CD4-positive, CD25-positive, alpha-beta regulatory T cell (primary cell): ENCODE measurements around the gene SHD. TPM values are rescaled to one million over a fixed set of nuclear protein-coding genes. Genes with fewer than 3 reads are reported as not detected.
"Not testable (repeated sequence)": the region's sequence is repeated elsewhere in the genome, so short reads cannot be mapped to it uniquely, and the experiment has no call there.

Source experiments
- ATAC-seq, 2 donors: fragments of 150-1000 bp; cut with Tn5 transposase; one replicate each; pipeline ENCODE4 v1.10.0; 2021; ENCODE audit warnings: low read depth in 2 of 2, moderate number of reproducible peaks in 2 of 2, moderate library complexity in 1 of 2
- DNase-seq, 3 donors: peaks; one replicate each; pipeline versions ENCODE4 v3.0.0 to v3.0.0-alpha.2; 2012 to 2022; ENCODE audit warnings: mixed read lengths in 1 of 3
- H3K27ac ChIP-seq: one replicate; pipeline ENCODE4 v1.7.0; 2013; ENCODE audit warnings: mild to moderate bottlenecking, low read length; ENCODE audit not compliant: insufficient read depth, poor library complexity, severe bottlenecking
- H3K27me3 ChIP-seq: one replicate; pipeline ENCODE4 v1.7.0; 2013; ENCODE audit warnings: low read length; ENCODE audit not compliant: control insufficient read depth, insufficient read depth
- H3K36me3 ChIP-seq: one replicate; pipeline ENCODE4 v1.7.0; 2013; ENCODE audit warnings: mild to moderate bottlenecking, low read length, moderate library complexity; ENCODE audit not compliant: control insufficient read depth, insufficient read depth
- H3K4me1 ChIP-seq: 2 replicates; pipeline ENCODE4 v1.7.0; 2013; ENCODE audit warnings: mild to moderate bottlenecking, low read length; ENCODE audit not compliant: insufficient read depth, control insufficient read depth, poor library complexity, severe bottlenecking
- H3K4me3 ChIP-seq: one replicate; pipeline ENCODE4 v1.7.0; 2013; ENCODE audit warnings: low read depth, mild to moderate bottlenecking, low read length, moderate library complexity
- H3K9me3 ChIP-seq, 2 experiments: 1 replicate in 1 of 2; 2 replicates in 1 of 2; pipeline ENCODE4 v1.7.0; 2013; ENCODE audit warnings: low read length in 2 of 2, mild to moderate bottlenecking in 1 of 2, moderate library complexity in 1 of 2; ENCODE audit not compliant: control insufficient read depth in 2 of 2
- H3K27ac Mint-ChIP-seq, 3 donors: one replicate each; pipeline ENCODE4 v1.8.0; 2020 to 2022; ENCODE audit warnings: mild to moderate bottlenecking in 3 of 3, mixed read lengths in 3 of 3, moderate library complexity in 2 of 3
- H3K27me3 Mint-ChIP-seq: one replicate; pipeline ENCODE4 v1.8.0; 2022; ENCODE audit warnings: mild to moderate bottlenecking, mixed read lengths
- H3K36me3 Mint-ChIP-seq: one replicate; pipeline ENCODE4 v1.8.0; 2020; ENCODE audit warnings: mixed read lengths
- H3K4me1 Mint-ChIP-seq, 4 donors: one replicate each; pipeline ENCODE4 v1.8.0; 2020 to 2022; ENCODE audit warnings: mixed read lengths in 4 of 4, mild to moderate bottlenecking in 1 of 4
- H3K4me3 Mint-ChIP-seq, 4 donors: one replicate each; pipeline ENCODE4 v1.8.0; 2020 to 2022; ENCODE audit warnings: mild to moderate bottlenecking in 4 of 4, mixed read lengths in 4 of 4, moderate library complexity in 3 of 4
- H3K9me3 Mint-ChIP-seq, 7 donors: one replicate each; pipeline ENCODE4 v1.8.0; 2020 to 2022; ENCODE audit warnings: mixed read lengths in 7 of 7, mild to moderate bottlenecking in 3 of 7, moderate library complexity in 2 of 7
- polyA plus RNA-seq, 4 donors: library from polyadenylated mRNA; unstranded; fragments of 300-500 nt; fragmentation: Illumina TruSeq; gene quantifications; one replicate each; pipeline ENCODE4 v1.2.3, GENCODE V29; 2021
- total RNA-seq: library from RNA; stranded (reverse); gene quantifications from one replicate; pipeline ENCODE4 v1.2.3, GENCODE V29; 2022

SHD gene
- total RNA-seq (not detected), polyA plus RNA-seq (not detected)

GRCh38 chr19:4278419-4279266 is at the start of gene SHD:
Gene SHD, plus strand, starts transcription at chr19:4279266. Its CDS starts 798 bp downstream, at chr19:4280064.
- ATAC-seq (no peak), DNase-seq (no peak)
- H3K27ac Mint-ChIP-seq, result peak within 1 kb of the TSS in 1 of 3 donors; percentile 52
- no peaks in the 10 kb centered on the region for H3K9me3 ChIP-seq
- no peaks in the 10 kb centered on the region for H3K36me3 ChIP-seq
- H3K4me3 ChIP-seq, result no peak within 1 kb of the TSS
- no peaks in the 10 kb centered on the region for H3K36me3 Mint-ChIP-seq
- H3K27me3 ChIP-seq, result peaks cover 1% of the 10 kb centered on the region
- peaks cover 0 to 2% (median 0%) of the 10 kb centered on the region in 7 donors for H3K9me3 Mint-ChIP-seq
- H3K4me1 Mint-ChIP-seq, result peaks cover 0 to 9% (median 0%) of the 10 kb centered on the region in 4 donors
- no peak within 1 kb of the TSS for H3K27ac ChIP-seq
- H3K27me3 Mint-ChIP-seq, result peaks cover 35% of the 10 kb centered on the region
- H3K4me3 Mint-ChIP-seq, result peak within 1 kb of the TSS in 1 of 4 donors; percentile 21
- H3K4me1 ChIP-seq, result peaks cover 14% of the 10 kb centered on the region

- ATAC-seq, H3K36me3 Mint-ChIP-seq, H3K9me3 ChIP-seq, H3K4me3 ChIP-seq, H3K4me1 ChIP-seq, H3K4me3 Mint-ChIP-seq, H3K27ac ChIP-seq, H3K9me3 Mint-ChIP-seq, H3K27me3 ChIP-seq, H3K36me3 ChIP-seq, H3K27me3 Mint-ChIP-seq, H3K4me1 Mint-ChIP-seq, DNase-seq, H3K27ac Mint-ChIP-seq: not testable (repeated sequence)
Measured at GRCh38 chr19:4230237-4230636, 48.8 kb upstream of the SHD start.

- H3K36me3 ChIP-seq, H3K27ac ChIP-seq, DNase-seq, ATAC-seq, H3K4me1 Mint-ChIP-seq, H3K4me3 ChIP-seq, H3K27me3 Mint-ChIP-seq, H3K36me3 Mint-ChIP-seq, H3K27ac Mint-ChIP-seq, H3K9me3 Mint-ChIP-seq, H3K4me1 ChIP-seq, H3K9me3 ChIP-seq, H3K4me3 Mint-ChIP-seq, H3K27me3 ChIP-seq: not testable (repeated sequence)
Measured at GRCh38 chr19:4231521-4231920, 47.5 kb upstream of the SHD start.

GRCh38 chr19:4232139-4232538 is 46.9 kb upstream of the SHD start:
- not testable (repeated sequence) for H3K36me3 Mint-ChIP-seq, H3K9me3 Mint-ChIP-seq, H3K27me3 Mint-ChIP-seq, H3K4me3 Mint-ChIP-seq, ATAC-seq, DNase-seq, H3K4me3 ChIP-seq, H3K4me1 Mint-ChIP-seq, H3K27ac ChIP-seq, H3K36me3 ChIP-seq, H3K9me3 ChIP-seq, H3K27me3 ChIP-seq, H3K4me1 ChIP-seq, H3K27ac Mint-ChIP-seq

DNA sequence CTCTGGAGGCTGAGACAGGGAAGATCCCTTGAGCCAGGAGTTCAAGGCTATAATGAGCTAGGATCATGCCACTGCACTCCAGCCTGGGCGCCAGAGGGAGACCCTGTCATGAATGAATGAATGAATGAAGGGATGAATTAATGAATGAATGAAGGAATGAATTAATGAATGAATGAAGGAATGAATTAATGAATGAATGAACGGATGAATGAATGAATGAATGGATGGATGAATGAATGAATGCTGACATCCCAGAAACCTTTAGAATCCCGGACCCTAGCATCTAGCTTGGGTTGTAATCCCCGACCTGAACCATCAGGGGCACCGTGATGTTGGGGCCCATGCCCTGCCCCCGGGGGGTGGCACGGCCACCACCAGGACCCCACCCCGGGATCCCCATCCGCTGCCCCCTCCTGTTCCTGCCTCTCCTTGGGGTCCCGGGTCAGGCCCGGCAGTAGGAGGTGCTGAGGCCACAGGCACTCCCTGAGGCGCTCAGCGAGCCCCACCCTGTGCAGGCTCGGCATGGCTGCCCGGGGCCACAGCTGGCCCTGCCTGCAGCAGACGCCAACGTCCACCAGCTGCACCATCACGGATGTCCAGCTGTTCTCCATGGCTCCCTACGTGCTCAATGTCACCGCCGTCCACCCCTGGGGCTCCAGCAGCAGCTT is 46.3 kb upstream of the SHD start:
- H3K27ac ChIP-seq, result no peak overlapping the region
- no peak overlapping the region for H3K27ac Mint-ChIP-seq
- H3K27me3 Mint-ChIP-seq, result no peaks in the 10 kb centered on the region
- no peak overlapping the region for H3K4me3 Mint-ChIP-seq
- H3K4me1 Mint-ChIP-seq, result peaks cover 0 to 4% (median 2%) of the 10 kb centered on the region in 4 donors
- H3K4me3 ChIP-seq, result no peak overlapping the region
- no peaks in the 10 kb centered on the region for H3K36me3 ChIP-seq
- H3K9me3 Mint-ChIP-seq, result no peaks in the 10 kb centered on the region
- H3K9me3 ChIP-seq, result no peaks in the 10 kb centered on the region
- H3K36me3 Mint-ChIP-seq, result no peaks in the 10 kb centered on the region
- ATAC-seq (no peak), DNase-seq (no peak)
- peaks cover 8% of the 10 kb centered on the region for H3K4me1 ChIP-seq
- H3K27me3 ChIP-seq, result no peaks in the 10 kb centered on the region

DNA sequence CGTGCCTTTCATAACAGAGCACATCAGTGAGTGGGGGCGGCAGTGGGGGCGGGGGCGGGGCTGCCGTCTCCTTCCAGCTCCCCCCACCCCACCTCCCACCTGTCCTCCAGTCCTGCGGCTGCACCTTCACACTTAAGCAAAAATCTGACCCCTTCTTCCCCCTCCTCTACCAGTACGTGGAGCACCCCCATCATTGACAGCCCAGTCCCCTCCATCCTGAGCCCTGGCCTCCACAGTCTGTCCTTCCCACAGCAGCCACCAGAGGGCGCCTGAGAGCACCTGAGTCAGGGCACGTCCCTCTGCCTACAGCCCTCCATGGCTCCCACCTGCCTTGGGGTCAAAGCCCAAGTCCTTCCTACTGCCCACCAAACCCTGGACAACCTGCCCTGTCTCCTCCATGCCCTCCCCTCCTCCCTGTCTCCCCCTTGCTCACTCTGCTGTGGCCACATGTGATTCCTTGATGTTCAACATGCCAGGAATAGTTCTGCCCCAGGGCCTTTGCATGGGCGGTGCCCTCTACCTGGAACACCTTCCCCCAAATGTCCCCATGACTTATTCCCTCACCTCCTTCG is 45.7 kb upstream of the SHD start:
- H3K4me3 Mint-ChIP-seq, result no peak overlapping the region
- no peaks in the 10 kb centered on the region for H3K36me3 ChIP-seq
- H3K27ac Mint-ChIP-seq, result no peak overlapping the region
- DNase-seq (peak; percentile 39 to 53 (median 49)), ATAC-seq (peak in 1 of 2 donors; percentile 57)
- no peaks in the 10 kb centered on the region for H3K36me3 Mint-ChIP-seq
- H3K4me1 ChIP-seq, result peaks cover 8% of the 10 kb centered on the region
- H3K4me3 ChIP-seq, result no peak overlapping the region
- H3K9me3 ChIP-seq, result no peaks in the 10 kb centered on the region
- no peak overlapping the region for H3K27ac ChIP-seq
- peaks cover 0 to 1% (median 0%) of the 10 kb centered on the region in 7 donors for H3K9me3 Mint-ChIP-seq
- H3K27me3 Mint-ChIP-seq, result no peaks in the 10 kb centered on the region
- peaks cover 0 to 4% (median 2%) of the 10 kb centered on the region in 4 donors for H3K4me1 Mint-ChIP-seq
- no peaks in the 10 kb centered on the region for H3K27me3 ChIP-seq

DNA sequence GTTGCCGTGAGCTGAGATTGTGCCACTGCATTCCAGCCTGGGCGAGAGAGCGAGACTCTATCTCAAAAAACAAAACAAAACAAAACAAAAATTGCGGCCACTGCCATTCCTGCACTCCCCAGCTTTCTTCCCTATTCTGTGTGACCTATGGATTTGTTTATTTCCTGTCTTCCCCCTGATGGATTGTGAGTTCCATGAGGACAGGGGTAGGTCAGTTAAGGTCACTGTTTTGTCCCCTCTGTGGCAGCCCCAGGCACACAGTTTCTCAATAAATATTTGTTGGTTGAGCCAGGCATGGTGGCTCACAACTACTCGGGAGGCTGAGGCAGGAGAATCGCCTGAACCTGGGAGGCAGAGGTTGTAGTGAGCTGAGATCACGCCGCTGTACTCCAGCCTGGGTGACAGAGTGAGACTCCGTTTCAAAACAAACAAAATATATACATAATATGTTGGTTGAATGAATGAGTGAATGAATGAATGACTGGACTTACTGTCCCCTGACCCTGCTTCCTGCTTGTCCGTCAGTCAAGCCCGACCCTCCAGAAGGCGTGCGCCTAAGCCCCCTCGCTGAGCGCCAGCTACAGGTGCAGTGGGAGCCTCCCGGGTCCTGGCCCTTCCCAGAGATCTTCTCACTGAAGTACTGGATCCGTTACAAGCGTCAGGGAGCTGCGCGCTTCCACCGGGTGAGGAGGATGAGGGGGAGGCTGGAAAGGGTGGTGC is 44.8 kb upstream of the SHD start:
- Mint-ChIP-seq H3K9me3 (peaks cover 0 to 1% (median 0%) of the 10 kb centered on the region in 7 donors), H3K27ac (no peak overlapping the region), H3K36me3 (no peaks in the 10 kb centered on the region), H3K27me3 (no peaks in the 10 kb centered on the region), H3K4me3 (no peak overlapping the region), H3K4me1 (peaks cover 0 to 4% (median 2%) of the 10 kb centered on the region in 4 donors)
- no peak overlapping the region for H3K4me3 ChIP-seq
- ATAC-seq, result no peak
- DNase-seq, result no peak
- peaks cover 4% of the 10 kb centered on the region for H3K4me1 ChIP-seq
- no peaks in the 10 kb centered on the region for H3K36me3 ChIP-seq
- H3K27me3 ChIP-seq, result no peaks in the 10 kb centered on the region
- no peaks in the 10 kb centered on the region for H3K9me3 ChIP-seq
- H3K27ac ChIP-seq, result no peak overlapping the region
